T-helper 1 cell treated with Interleukin-12 subunit alpha and Interleukin-12 subunit beta and Interleukin-4 antibody, amounts not matched to agents 30 ng/mL and 1 ng/mL, for 36 hours (primary cell): ENCODE measurements around the gene TECTA. TPM values are rescaled to one million over a fixed set of nuclear protein-coding genes. Genes with fewer than 3 reads are reported as not detected.
"Not testable (repeated sequence)": the region's sequence is repeated elsewhere in the genome, so short reads cannot be mapped to it uniquely, and the experiment has no call there.

Experiments used
- intact Hi-C: fragments of 100-400 bp; cut with micrococcal nuclease; formaldehyde crosslinking; loops from one replicate; pipeline ENCODE4 v1.15.1; 2024
- total RNA-seq: library from RNA; stranded (reverse); gene quantifications from 2 replicates; pipeline ENCODE4 v1.2.3, GENCODE V29; 2022

TECTA gene
- total RNA-seq, 1 donor from 2014 or later: 0.29 TPM

GRCh38 chr11:121177629-121178028 is 76.6 kb downstream of the TECTA start:
- intact Hi-C loops: not testable (repeated sequence)

GRCh38 chr11:121179306-121179705 is 78.3 kb downstream of the TECTA start:
- intact Hi-C loops: no loop called here

- intact Hi-C loops: no loop called here
These were observed 79.1 kb downstream of the TECTA start for GRCh38 chr11:121180183-121180582.

GRCh38 chr11:121188776-121189175 is 87.7 kb downstream of the TECTA start:
- intact Hi-C loops: no loop called here

GRCh38 chr11:121191818-121192217 is 90.8 kb downstream of the TECTA start:
- intact Hi-C loops: no loop called here

GRCh38 chr11:121194731-121195596 is 93.9 kb downstream of the TECTA start:
- intact Hi-C loops: loop anchor here (1.0 kb wide), 6 partner anchors 261 to 860 kb away; partner anchors contain the start of gene GRIK4

GRCh38 chr11:121198491-121198890 is 97.4 kb downstream of the TECTA start:
- intact Hi-C loops: no loop called here

- intact Hi-C loops: no loop called here
These were observed 98.5 kb downstream of the TECTA start for GRCh38 chr11:121199516-121199915.

GRCh38 chr11:121206810-121207209 is 105.8 kb downstream of the TECTA start:
- intact Hi-C loops: no loop called here

- intact Hi-C loops: no loop called here
These were observed 106.6 kb downstream of the TECTA start for GRCh38 chr11:121207485-121208115.

- intact Hi-C loops: no loop called here
These were observed 109.5 kb downstream of the TECTA start for GRCh38 chr11:121210445-121211080.

GRCh38 chr11:121211626-121212025 is 110.6 kb downstream of the TECTA start:
- intact Hi-C loops: no loop called here

- intact Hi-C loops: no loop called here
These were observed 111.7 kb downstream of the TECTA start for GRCh38 chr11:121212536-121213361.

- intact Hi-C loops: no loop called here
These were observed 112.4 kb downstream of the TECTA start for GRCh38 chr11:121213362-121213893.

- intact Hi-C loops: no loop called here
These were observed 113.8 kb downstream of the TECTA start for GRCh38 chr11:121214861-121215260.

- intact Hi-C loops: no loop called here
These were observed 120.6 kb downstream of the TECTA start for GRCh38 chr11:121221496-121222200.

GRCh38 chr11:121223161-121223560 is 122.1 kb downstream of the TECTA start:
- intact Hi-C loops: no loop called here

- intact Hi-C loops: no loop called here
These were observed 124.3 kb downstream of the TECTA start for GRCh38 chr11:121225382-121225781.

- intact Hi-C loops: no loop called here
These were observed 125.6 kb downstream of the TECTA start for GRCh38 chr11:121226415-121227263.
